Stomach (tissue), 4 donors: Measurements from ENCODE around the gene STOML2.

Experiments
- CTCF ChIP-seq, 7 experiments: fragments of 450-650 bp in 4 of 7; fragments of 200-600 bp in 3 of 7; sonication (generic) in 3 of 7; IDR thresholded peaks; one replicate each; pipeline ENCODE4 v1.5.1; 2016 to 2019; ENCODE audit warnings: antibody characterized with exemption in 7 of 7, control low read depth in 2 of 7, mild to moderate bottlenecking in 1 of 7
- POLR2AphosphoS5 ChIP-seq, 3 donors: sonication (generic); formaldehyde crosslinking; IDR thresholded peaks; one replicate each; pipeline ENCODE4 v1.6.1; 2016; ENCODE audit warnings: antibody characterized with exemption in 3 of 3

GRCh38 chr9:35085078-35085477 lies 17.9 kb downstream of the STOML2 start:
- TF ChIP-seq CTCF (IDR thresholded peaks at IDR 0.05) (no peak), POLR2AphosphoS5 (IDR thresholded peaks at IDR 0.05) (no peak)
